Astrocyte of the cerebellum (primary cell): Measurements from ENCODE around the gene APOC4.

Source experiments
- DNase-seq: peaks from one replicate; pipeline ENCODE4 v3.0.0-alpha.2; 2011; ENCODE audit warnings: low read depth
- H3K4me3 ChIP-seq: 2 replicates; pipeline ENCODE4 v1.5.1; 2011; ENCODE audit warnings: mild to moderate bottlenecking, low read depth, low read length, moderate library complexity
- in situ Hi-C: cut with HindIII; loops from 2 replicates; pipeline ENCODE4 v1.10.0; 2017; ENCODE audit warnings: low sequenced_read_pairs
- TF ChIP-seq, protein P1 (sequence below): IDR thresholded peaks from 2 replicates; pipeline ENCODE4 v1.5.1; 2012; ENCODE audit warnings: low read length, low read depth, moderate library complexity, mild to moderate bottlenecking; ENCODE audit errors: missing control alignments

APOC4 gene

DNA sequence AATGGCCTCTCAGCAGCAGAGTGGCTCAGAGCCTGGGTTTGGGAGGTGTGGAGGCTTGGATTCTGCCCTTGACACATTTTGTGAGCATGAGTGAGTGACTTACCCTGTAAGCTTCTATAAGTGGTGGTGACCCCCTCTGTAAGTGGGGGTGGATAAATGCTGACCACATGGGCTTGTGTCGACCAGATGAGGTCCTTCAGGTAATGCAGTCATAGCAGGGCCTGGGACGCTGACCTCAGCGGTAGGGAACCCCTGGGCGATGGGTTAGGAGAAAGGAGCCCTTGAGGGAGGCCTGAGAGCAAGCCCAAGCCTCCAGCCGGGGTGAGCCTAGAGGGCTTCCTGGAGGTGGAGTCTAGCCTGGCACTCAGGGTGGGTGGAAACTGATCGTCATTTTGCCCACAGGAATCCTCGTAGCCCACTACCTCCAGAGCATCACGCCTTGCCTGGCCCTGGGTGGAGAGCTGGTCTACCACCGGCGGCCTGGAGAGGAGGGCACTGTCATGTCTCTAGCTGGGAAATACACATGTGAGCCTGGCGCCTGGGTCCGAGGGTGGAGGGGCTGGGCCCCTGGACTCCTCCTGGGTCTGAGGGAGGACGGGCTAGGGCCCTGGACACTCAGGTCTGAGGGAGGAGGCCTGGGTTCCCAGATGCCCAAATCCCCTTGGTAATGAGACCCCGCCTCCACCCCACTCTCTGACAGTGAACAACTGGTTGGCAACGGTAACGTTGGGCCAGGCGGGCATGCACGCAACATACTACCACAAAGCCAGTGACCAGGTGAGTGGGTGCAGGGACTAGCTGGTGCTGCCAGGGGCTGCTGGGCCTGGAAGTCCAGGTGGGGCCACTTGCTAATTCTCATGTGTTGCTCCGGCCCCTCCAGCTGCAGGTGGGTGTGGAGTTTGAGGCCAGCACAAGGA is 41.5 kb upstream of the APOC4 start:
- H3K4me3 ChIP-seq = no peak overlapping the region
- in situ Hi-C loops = no loop called here
- DNase-seq = no peak
- TF ChIP-seq, protein P1, sequence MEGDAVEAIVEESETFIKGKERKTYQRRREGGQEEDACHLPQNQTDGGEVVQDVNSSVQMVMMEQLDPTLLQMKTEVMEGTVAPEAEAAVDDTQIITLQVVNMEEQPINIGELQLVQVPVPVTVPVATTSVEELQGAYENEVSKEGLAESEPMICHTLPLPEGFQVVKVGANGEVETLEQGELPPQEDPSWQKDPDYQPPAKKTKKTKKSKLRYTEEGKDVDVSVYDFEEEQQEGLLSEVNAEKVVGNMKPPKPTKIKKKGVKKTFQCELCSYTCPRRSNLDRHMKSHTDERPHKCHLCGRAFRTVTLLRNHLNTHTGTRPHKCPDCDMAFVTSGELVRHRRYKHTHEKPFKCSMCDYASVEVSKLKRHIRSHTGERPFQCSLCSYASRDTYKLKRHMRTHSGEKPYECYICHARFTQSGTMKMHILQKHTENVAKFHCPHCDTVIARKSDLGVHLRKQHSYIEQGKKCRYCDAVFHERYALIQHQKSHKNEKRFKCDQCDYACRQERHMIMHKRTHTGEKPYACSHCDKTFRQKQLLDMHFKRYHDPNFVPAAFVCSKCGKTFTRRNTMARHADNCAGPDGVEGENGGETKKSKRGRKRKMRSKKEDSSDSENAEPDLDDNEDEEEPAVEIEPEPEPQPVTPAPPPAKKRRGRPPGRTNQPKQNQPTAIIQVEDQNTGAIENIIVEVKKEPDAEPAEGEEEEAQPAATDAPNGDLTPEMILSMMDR = no peak

DNA sequence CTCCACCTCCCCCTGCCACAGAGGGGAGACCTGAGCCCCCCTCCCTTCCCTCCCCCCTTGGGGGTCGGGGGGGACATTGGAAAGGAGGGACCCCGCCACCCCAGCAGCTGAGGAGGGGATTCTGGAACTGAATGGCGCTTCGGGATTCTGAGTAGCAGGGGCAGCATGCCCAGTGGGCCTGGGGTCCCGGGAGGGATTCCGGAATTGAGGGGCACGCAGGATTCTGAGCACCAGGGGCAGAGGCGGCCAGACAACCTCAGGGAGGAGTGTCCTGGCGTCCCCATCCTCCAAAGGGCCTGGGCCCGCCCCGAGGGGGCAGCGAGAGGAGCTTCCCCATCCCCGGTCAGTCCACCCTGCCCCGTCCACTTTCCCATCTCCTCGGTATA is 38.8 kb upstream of the APOC4 start:
- no peak overlapping the region for H3K4me3 ChIP-seq
- in situ Hi-C loops = no loop called here
- TF ChIP-seq, protein P1 = no peak
- no peak for DNase-seq

DNA sequence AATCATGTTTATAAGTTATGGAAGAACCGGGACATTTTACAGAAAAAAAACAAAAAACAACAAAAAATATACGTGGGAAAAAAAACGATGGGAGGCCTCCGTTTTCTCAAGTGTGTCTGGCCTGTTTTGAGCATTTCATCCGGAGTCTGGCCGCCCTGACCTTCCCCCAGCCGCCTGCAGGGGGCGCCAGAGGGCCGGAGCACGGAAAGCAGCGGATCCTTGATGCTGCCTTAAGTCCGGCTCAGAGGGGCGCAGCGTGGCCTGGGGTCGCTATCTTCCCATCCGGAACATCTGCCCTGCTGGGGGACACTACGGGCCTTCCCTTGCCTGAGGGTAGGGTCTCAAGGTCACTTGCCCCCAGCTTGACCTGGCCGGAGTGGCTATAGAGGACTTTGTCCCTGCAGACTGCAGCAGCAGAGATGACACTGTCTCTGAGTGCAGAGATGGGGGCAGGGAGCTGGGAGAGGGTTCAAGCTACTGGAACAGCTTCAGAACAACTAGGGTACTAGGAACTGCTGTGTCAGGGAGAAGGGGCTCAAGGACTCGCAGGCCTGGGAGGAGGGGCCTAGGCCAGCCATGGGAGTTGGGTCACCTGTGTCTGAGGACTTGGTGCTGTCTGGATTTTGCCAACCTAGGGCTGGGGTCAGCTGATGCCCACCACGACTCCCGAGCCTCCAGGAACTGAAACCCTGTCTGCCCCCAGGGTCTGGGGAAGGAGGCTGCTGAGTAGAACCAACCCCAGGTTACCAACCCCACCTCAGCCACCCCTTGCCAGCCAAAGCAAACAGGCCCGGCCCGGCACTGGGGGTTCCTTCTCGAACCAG is 38.2 kb upstream of the APOC4 start:
- no peak for DNase-seq
- TF ChIP-seq, protein P1 = peak; percentile 97
- in situ Hi-C loops = no loop called here

DNA sequence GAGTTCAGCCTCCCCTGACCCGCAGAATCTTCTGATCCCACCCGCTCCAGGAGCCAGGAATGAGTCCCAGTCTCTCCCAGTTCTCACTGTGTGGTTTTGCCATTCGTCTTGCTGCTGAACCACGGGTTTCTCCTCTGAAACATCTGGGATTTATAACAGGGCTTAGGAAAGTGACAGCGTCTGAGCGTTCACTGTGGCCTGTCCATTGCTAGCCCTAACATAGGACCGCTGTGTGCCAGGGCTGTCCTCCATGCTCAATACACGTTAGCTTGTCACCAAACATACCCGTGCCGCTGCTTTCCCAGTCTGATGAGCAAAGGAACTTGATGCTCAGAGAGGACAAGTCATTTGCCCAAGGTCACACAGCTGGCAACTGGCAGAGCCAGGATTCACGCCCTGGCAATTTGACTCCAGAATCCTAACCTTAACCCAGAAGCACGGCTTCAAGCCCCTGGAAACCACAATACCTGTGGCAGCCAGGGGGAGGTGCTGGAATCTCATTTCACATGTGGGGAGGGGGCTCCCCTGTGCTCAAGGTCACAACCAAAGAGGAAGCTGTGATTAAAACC is 37.5 kb upstream of the APOC4 start:
- no peak for DNase-seq
- H3K4me3 ChIP-seq = no peak overlapping the region
- TF ChIP-seq, protein P1 = peak; percentile 16
- in situ Hi-C loops = no loop called here

More for the DNA sequence above, 38.2 kb upstream of the APOC4 start:
- no peak overlapping the region for H3K4me3 ChIP-seq

DNA sequence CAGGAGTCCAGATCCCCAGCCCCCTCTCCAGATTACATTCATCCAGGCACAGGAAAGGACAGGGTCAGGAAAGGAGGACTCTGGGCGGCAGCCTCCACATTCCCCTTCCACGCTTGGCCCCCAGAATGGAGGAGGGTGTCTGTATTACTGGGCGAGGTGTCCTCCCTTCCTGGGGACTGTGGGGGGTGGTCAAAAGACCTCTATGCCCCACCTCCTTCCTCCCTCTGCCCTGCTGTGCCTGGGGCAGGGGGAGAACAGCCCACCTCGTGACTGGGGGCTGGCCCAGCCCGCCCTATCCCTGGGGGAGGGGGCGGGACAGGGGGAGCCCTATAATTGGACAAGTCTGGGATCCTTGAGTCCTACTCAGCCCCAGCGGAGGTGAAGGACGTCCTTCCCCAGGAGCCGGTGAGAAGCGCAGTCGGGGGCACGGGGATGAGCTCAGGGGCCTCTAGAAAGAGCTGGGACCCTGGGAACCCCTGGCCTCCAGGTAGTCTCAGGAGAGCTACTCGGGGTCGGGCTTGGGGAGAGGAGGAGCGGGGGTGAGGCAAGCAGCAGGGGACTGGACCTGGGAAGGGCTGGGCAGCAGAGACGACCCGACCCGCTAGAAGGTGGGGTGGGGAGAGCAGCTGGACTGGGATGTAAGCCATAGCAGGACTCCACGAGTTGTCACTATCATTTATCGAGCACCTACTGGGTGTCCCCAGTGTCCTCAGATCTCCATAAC is 36.4 kb upstream of the APOC4 start, which contains the start of gene APOE:
Gene APOE, plus strand, starts transcription at position 360 of the 724 bp plus-strand sequence. CDS start 829 bp downstream, outside the sequence.
- in situ Hi-C loops = no loop called here
- no peak for DNase-seq
- H3K4me3 ChIP-seq = peak within 1 kb of the TSS; percentile 35
- TF ChIP-seq, protein P1 = no peak
